Right kidney (tissue), 1 donor: ENCODE data around the gene RTBDN.
A peak's percentile ranks its signal among the peaks of the same experiment; 100 is the strongest.

Experiments
- DNase-seq: peaks from one replicate; pipeline ENCODE4 v3.0.0-alpha.2; 2016

RTBDN gene

DNA sequence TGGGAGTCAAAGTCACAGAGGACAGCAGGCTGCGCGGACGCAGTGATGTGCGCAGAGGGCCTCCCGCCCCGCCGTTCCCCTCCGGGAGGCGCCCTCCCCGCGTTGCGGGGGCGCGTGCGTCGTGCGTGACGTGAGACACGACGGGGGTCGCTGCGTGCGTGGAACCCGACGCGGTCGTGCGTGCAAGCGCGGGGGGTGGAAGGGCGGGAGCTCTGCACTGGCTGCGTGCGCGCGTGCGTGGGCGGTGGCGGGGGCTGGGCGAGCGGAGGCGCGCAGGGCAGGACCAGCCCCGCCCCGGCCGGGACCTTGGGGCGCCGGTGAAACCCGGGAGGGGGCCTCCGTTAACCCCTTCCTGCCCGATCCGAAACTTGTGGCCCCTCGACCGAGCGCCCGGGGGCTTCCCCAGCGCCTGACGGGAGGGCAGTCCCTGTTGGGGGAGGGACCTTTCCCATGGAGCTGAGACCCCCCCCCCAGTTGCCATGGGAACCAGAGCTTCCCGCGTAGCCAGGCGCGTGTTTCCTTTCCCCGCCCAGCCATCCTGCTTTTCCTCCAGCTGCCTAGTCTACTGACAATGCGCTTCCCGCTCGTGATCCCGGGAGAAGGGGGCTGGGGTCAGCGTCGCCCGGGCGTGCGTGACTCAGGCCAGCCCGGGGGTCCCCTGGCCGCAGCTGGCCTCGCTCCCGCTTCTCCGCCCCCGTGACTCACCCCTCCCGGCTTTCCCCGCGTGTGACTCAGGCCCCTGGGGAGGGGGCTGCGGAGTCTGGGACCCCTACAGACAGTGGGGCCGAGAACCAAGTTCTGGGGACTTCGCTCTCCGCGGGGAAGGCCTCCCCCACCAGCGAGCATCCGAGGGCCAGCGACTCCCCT lies 51.7 kb downstream of the RTBDN start:
- DNase-seq = peak; percentile 92

DNA sequence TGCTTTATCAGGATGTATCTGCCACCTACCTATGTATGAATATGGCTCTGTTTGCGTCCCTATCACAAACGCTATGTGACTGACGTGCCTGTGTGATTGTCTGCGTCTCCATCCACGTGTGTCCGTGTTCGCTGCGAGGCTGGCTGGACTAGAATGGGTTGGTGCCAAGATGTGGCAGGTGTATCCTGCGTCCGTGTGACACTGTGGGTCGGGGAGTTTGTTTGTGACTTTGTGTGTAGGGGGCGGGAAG lies 52.3 kb downstream of the RTBDN start:
- no peak for DNase-seq

DNA sequence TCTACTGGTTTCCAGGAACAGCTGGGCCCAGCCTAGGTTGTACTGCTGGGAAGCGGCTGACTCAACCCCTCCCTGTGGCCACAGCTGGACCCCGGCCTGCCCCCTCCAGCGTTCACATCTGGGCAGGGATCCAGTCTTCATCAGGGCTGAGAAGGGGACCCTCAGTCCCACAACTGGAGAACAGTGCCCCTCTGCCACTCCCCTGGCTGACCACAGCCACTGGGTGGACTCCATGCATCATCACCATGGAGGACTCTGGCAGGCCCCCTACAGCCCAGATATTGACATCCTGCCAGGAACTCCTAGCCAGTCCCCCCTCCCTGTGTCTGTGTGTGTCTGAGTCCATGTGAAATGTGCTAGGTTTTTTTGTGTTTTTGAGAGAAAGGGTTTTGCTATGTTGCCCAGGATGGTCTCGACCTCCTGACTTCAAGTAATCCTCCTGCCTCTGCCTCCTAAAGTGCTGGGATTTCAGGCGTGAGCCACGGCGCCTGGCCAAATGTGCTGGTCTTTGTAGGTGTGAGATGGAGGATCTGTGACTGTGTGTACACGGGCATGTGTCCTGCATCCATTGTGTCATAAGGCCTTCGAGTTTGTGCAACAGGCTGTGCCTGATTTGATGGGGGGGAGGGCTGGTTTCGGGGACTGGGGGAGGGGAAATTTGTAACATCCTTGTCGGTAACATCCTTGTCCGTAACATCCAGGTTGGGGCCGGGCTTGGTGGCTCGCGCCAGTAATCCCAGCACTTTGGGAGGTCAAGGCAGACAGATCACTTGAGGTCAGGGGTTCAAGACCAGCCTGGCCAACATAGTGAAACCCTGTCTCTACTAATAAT lies 55.0 kb downstream of the RTBDN start:
- DNase-seq = peak; percentile 62

DNA sequence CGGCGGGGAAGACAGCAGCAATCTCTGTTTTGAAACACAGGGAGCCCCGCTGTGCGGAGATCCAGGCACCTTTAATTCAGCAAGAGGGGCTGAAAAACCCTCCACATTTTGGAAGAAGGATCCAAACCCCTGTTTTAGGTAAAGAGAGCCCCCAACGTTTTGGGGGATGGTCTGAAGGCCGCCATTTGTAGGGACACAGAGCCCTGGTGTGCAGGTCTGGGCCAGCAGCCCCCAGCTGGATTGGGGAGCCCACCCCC lies 55.5 kb downstream of the RTBDN start:
- no peak for DNase-seq

DNA sequence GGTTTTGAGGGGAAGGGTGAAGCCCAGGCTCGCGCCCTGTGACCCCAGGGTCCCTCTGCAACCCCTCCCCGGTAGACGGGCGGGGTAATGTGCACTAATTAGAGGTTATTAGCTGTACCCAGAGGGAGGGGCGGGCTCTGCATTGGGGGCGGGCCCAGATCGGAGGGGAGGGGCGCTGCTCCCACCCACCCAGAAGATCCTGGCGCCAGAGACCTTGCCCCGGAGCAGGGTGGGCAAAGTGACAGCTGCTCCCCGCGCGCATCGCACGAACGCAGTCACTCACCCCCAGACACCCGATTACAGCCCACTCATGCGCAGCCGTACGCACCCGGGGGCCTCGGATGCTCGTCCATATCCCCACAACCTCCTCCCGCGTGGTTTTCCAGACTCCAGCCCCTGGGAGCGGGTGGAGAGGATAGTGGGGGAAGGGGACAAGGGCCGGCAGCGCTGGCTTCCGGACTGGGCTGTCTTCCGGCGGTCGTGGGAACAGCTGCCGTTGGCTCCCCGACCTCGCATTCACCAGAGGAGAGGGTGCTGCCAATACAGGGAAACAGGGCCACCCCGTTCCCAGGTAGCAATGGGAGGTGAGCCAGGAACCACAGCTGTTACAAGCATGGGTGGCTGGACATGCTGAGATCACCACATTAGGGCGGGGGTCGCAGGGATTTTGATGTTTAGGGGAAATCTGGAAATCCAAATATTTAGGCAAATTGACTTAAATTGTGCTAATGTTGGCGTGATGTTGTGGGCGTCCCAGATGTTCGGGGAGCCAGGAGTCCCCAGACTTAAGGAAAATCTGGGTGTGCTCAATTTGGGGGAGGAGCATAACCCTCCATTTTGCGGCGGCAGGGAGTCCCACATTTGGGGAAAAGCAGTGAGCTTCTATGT lies 56.1 kb downstream of the RTBDN start:
- DNase-seq = peak; percentile 74

DNA sequence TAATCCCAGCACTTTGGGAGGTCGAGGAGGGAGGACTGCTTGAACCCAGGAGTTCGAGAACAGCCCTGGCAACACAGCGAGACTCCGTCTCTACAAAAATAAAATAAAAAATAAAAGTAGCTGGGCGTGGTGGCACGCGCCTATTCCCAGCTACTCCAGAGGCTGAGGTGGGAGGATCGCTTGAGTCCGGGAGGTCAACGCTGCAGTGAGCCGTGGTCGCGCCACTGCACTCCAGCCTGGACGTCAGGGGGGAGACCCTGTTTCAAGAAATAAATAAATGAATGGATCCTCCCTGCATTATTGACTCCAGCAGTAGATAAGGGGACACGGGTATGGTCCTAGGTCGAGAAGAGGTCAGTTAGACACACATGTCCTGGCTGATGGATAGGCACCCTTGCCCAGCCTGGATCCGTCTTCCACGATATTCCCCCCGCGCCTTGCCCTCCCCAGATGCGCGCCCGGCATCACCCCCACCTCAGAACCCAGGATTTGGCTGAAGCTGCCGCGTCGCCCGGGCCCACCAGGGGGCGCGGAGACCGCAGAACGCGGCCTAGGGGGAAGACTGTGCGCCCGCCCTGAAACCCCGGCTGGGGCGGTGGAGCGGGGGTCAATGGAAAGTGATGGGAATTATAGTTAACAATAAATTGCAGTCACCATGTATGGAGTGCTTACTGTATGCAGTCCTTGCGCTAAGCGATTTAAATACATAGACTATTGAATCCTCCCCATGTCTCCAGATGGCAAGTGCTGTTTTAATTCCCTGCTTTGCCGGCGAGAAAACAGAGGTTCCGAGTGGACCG lies 57.0 kb downstream of the RTBDN start:
- peak; percentile 80 for DNase-seq
